Lower leg skin (tissue), 4 donors: ENCODE data around the gene ZBTB17. TPM values are rescaled to one million over a fixed set of nuclear protein-coding genes. Genes with fewer than 3 reads are reported as not detected.

Experiments
- DNase-seq, 2 donors: peaks; one replicate each; pipeline ENCODE4 v3.0.0-alpha.2; 2019; ENCODE audit warnings: low spot score in 2 of 2
- H3K4me3 ChIP-seq: fragments of 200-600 bp; sonication (generic); 2 replicates; pipeline ENCODE4 v1.5.1; 2017; ENCODE audit warnings: mild to moderate bottlenecking, low read depth; ENCODE audit not compliant: poor library complexity, severe bottlenecking
- CTCF ChIP-seq, 3 donors: fragments of 450-650 bp; IDR thresholded peaks; one replicate each; pipeline ENCODE4 v1.5.1; 2016; ENCODE audit warnings: antibody characterized with exemption in 3 of 3, mild to moderate bottlenecking in 3 of 3, moderate library complexity in 2 of 3
- POLR2A ChIP-seq, 2 donors: fragments of 450-650 bp; IDR thresholded peaks; one replicate each; pipeline ENCODE4 v1.6.1; 2016 to 2017; ENCODE audit warnings: antibody characterized with exemption in 2 of 2, mild to moderate bottlenecking in 1 of 2, moderate library complexity in 1 of 2
- WGBS, 2 donors: methylation state at CpG; one replicate each; pipeline ENCODE4 v1.1.5; 2018; 5-methylcytosine and 5-hydroxymethylcytosine counted together
- intact Hi-C: fragments of 100-400 bp; cut with DNase I; formaldehyde crosslinking; loops from one replicate; pipeline ENCODE4 v1.15.0; 2023; ENCODE audit warnings: low total_unique reads
- total RNA-seq, 4 donors: library from RNA; depleted of rRNA; stranded (reverse); fragments of >200 nt; gene quantifications; one replicate each; pipeline ENCODE4 v1.1.0, GENCODE V29; 2016

ZBTB17 gene
- total RNA-seq, 4 donors from 2014 or later = 25.9 to 42.4 (median 29.3) TPM

GRCh38 chr1:16012590-16013219, 36.8 kb upstream of the ZBTB17 start:
- WGBS, 2 donors = 7 to 11% methylated on average over 19 to 27 of the region's 36 CpGs
- H3K4me3 ChIP-seq = no peak overlapping the region
- no peak for DNase-seq
- TF ChIP-seq CTCF (IDR thresholded peaks at IDR 0.05) = no peak
- TF ChIP-seq POLR2A (IDR thresholded peaks at IDR 0.05) = no peak
- intact Hi-C loops = no loop called here

GRCh38 chr1:16011936-16012589, 36.2 kb upstream of the ZBTB17 start:
- WGBS, 2 donors = 94 to 95% methylated on average over 11 of the region's 11 CpGs
- no peak for DNase-seq
- no peak for TF ChIP-seq CTCF (IDR thresholded peaks at IDR 0.05)
- TF ChIP-seq POLR2A (IDR thresholded peaks at IDR 0.05) = no peak
- no peak overlapping the region for H3K4me3 ChIP-seq
- intact Hi-C loops = no loop called here

- H3K4me3 ChIP-seq = no peak overlapping the region
- 95 to 96% methylated on average over 3 of the region's 3 CpGs for WGBS, 2 donors
- no peak for TF ChIP-seq POLR2A (IDR thresholded peaks at IDR 0.05)
- TF ChIP-seq CTCF (IDR thresholded peaks at IDR 0.05) = no peak
- DNase-seq = no peak
- intact Hi-C loops = no loop called here
Measured at GRCh38 chr1:16010837-16011236, 34.9 kb upstream of the ZBTB17 start.

GRCh38 chr1:16009678-16010077, 33.8 kb upstream of the ZBTB17 start:
- no peak for DNase-seq
- intact Hi-C loops = no loop called here
- TF ChIP-seq POLR2A (IDR thresholded peaks at IDR 0.05) = no peak
- no peak for TF ChIP-seq CTCF (IDR thresholded peaks at IDR 0.05)
- 90 to 91% methylated on average over 11 of the region's 11 CpGs for WGBS, 2 donors
- no peak overlapping the region for H3K4me3 ChIP-seq

- TF ChIP-seq POLR2A (IDR thresholded peaks at IDR 0.05) (no peak), CTCF (IDR thresholded peaks at IDR 0.05) (peak in 1 of 3 donors; percentile 96)
- H3K4me3 ChIP-seq = no peak overlapping the region
- WGBS, 2 donors = 0 to 4% methylated on average over 4 of the region's 4 CpGs
- intact Hi-C loops = no loop called here
- DNase-seq = peak; percentile 73 to 95
Measured at GRCh38 chr1:16009030-16009460, 33.1 kb upstream of the ZBTB17 start.
